Mesenteric fat pad (tissue), 1 donor: ENCODE data around the gene SPPL2B. TPM values are rescaled to one million over a fixed set of nuclear protein-coding genes. Genes with fewer than 3 reads are reported as not detected.
"Not testable (repeated sequence)": the region's sequence is repeated elsewhere in the genome, so short reads cannot be mapped to it uniquely, and the experiment has no call there.

Experiments used
- DNase-seq: peaks from one replicate; pipeline ENCODE4 v3.0.0-alpha.2; 2020; ENCODE audit warnings: low spot score
- total RNA-seq: library from RNA; stranded (reverse); fragmentation: NEBNext Ultra II Directional; extraction: Animal tissue kit (Norgen Biotek cat#: 25700); gene quantifications from one replicate; pipeline ENCODE4 v1.2.1, GENCODE V29; 2021
- donor health status: DM: yes; HTN: yes; CAD: no.

SPPL2B gene
- total RNA-seq, 1 donor from 2014 or later = 37.8 TPM

DNA sequence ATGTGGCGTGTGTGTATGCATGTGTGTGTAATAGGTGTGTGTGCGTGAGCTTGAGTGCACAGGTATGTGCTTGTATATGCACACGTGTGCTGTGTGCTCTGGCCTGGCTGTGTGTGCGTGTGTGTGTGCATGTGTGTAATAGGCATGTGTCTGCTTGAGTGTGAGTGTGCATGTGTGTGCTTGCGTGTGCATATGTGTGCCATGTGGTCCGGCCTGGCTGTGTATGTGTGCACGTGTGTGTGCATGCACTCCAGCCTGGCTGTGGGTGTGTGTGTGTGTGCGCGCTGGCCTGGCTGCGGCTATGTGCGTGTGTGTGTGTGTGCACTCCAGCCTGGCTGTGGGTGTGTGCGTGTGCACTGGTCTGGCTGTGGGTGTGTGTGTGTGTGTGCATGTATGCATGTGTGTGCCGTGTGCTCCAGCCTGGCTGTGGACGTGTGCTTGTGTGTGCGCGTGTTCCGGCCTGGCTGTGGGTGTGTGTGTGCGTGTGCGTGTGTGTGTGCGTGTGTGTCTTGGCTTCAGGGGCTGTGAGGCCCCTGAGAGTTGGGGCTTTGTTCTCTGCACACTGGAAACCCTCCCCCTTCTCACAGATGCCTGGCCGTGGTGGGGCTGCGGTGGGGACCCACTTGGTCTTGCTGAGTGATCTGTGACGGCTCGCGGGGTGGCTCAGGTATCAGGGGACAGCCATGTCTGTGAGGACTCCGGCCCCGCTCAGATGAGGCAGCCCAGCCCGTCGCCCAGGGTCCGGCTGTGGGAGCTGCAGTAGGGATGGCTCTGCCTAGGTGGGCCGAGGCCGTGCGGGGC lies 8.2 kb downstream of the SPPL2B start:
- no peak for DNase-seq

DNA sequence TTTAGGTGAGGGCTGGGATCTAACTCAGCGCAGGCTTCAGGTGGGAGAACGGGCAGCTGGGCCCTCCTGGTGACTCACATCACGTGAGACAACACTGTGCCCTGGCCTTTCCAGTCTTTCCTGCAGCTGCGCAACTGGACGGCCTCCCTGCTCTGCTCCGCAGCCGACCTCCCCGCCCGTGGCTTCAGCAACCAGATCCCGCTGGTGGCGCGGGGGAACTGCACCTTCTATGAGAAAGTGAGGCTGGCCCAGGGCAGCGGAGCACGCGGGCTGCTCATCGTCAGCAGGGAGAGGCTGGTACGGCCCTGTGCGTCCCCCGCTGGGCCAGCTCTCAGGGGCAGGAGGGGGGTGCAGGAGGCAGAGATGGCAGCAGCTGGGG lies 8.8 kb downstream of the SPPL2B start:
- DNase-seq = no peak

DNA sequence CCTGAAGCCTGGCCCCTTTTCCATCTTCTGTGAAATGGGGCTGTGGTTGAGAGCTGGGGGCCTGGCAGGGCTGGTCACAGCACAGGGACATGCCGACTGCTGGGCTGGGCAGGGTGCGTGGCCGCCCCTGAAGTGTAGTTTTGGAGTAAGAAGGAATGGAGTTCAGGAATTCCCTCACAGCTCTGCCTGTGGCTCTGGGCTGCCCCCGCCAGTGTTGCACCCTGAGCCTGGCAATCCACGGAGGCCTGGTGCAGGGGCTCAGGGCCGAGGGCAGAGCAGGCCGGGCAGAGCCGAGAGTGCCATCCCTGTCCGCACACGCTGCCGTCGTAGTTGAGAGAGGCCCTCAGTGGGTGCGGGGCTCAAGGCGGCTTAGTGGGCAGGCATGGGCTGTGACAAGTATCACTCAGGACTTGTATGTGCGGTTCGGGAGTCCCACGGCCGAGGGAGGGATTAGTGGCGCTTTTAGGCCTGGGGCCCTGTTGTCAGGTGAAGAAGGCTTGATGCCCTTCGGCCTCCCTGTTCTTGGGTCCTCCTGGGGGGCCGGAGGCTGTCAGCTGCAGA lies 9.7 kb downstream of the SPPL2B start:
- DNase-seq = no peak

DNA sequence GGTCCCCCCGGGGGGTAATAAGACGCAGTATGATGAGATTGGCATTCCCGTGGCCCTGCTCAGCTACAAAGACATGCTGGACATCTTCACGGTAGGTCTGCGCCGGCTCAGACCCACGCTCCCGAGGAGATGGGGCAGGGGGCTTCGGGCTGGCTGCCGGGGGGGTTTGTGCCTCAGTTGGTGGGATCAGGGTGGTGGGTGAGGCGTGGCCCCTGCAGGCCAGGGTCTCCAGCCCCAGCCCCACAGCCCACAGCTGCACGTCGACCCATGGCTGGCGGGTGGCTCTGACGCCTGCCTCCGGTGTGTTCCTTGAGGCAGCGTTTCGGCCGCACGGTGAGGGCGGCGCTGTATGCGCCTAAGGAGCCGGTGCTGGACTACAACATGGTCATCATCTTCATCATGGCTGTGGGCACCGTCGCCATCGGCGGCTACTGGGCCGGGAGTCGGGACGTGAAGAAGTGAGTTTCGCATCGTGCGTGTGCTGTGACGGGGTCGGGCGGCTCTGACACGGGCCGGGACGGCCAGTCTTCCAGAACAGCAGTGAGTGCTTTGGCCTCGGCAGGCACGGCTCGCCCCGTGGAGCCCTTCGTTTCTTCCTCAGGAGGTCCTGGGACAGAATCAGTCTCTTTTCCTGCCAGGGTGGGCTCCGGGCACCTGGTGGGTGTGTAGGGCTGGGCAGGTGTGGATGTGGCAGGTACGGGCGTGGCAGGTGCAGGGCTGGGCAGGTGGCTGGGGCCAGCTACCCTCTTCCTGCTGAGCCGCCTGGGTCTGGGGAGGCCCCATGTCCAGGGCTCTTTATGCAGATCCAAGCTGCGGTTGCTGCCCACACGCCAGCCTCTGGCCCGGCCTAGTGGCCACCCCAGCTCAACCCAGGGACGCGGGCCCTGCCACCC lies 10.5 kb downstream of the SPPL2B start:
- no peak for DNase-seq

DNA sequence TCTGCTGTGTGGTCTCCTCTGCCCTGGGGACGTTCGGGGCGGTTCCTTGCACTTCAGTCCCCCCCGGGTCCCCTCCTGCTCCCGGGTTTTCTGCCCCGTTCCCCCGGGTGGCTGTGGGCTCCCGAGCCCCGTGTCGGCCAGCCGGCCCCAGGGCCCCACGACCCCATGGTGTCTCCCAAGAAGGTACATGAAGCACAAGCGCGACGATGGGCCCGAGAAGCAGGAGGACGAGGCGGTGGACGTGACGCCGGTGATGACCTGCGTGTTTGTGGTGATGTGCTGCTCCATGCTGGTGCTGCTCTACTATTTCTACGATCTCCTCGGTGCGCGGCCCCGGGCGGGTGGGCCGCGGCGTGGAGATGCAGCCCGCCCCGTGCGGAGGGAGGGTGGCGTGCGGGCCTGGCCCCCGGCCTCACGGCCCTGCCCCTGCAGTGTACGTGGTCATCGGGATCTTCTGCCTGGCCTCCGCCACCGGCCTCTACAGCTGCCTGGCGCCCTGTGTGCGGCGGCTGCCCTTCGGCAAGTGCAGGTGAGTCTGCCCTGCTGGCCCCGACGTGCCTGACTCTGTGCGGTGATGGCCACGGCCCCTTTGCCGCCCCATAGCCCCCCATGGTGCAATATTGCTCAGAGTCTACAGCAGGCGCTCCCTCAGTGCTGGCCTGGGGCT lies 11.3 kb downstream of the SPPL2B start:
- no peak for DNase-seq

DNA sequence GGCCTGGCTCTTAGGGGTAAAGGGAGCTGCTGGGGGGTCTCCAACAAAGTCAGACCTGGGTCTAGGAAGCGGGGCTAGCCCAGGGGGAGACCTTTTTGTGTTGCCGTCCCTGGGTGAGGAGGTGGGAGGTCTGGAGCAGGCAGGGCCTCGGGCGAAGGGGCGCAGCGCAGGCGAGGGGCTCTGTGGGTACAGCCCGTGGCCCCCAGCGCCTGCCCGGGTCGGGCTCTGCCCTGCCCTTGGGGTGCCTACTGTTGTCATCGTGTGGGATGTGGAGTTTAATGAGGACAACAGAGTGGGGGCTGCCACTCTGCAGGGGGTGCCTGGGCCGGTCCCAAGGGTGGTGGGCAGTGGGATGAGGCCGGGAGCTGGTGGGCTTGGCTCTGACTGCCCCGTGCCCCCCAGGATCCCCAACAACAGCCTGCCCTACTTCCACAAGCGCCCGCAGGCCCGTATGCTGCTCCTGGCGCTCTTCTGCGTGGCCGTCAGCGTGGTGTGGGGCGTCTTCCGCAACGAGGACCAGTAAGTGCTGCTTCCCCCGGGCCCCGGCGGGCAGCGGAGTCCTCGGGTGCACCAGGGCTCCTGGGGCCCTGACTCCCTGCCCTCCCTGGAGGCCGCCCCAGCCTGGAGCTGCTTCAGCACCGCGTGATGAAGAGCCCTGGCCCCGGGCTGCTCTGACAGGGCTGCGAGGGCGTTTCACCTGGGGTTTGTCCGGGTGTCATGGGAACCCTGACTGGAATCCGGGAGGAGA lies 12.2 kb downstream of the SPPL2B start:
- DNase-seq = no peak

DNA sequence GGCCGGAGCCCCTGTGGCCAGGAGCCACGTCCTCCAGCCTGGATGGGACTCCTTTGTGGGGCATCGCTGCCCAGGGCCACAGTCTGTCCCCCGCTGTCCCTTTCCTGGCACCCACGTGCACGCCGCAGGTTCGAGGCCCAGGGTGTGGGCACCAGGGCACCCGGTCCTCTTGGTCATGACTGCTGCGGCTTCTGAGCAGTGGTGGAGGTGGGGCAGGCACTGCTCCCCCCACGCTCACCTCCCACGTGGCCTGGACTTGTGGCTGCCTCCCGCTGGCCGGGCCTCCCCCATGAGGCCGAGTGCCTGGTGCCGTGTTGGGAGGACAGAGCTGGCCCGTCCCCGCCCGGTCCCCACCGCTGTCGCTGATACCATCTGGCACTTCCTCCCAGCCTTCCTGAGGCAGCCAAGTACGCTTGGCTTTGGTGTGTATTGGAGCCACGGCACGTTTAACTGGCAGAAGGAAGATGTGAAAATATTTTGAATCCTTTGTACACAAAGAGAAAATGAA lies 12.8 kb downstream of the SPPL2B start:
- no peak for DNase-seq

DNA sequence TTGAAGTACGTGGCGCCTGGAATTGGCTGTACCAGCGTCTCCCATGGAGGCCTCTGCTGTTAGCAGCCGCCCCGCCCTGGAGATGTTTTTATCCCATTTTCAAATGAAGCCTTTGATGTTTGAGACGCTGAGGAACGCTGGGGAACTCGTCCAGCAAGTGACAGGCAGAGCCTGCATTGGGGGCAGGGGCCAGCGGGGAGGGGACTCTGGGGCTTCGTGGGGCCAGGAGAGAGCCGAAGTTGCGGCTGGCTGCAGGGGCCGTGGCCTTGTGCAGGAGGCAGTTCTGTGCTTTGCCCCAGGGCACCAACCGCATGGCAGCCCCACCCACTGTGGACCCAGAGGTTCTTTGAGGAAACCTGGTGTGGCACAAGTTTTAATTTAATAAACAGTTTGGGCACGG lies 13.5 kb downstream of the SPPL2B start:
- no peak for DNase-seq

DNA sequence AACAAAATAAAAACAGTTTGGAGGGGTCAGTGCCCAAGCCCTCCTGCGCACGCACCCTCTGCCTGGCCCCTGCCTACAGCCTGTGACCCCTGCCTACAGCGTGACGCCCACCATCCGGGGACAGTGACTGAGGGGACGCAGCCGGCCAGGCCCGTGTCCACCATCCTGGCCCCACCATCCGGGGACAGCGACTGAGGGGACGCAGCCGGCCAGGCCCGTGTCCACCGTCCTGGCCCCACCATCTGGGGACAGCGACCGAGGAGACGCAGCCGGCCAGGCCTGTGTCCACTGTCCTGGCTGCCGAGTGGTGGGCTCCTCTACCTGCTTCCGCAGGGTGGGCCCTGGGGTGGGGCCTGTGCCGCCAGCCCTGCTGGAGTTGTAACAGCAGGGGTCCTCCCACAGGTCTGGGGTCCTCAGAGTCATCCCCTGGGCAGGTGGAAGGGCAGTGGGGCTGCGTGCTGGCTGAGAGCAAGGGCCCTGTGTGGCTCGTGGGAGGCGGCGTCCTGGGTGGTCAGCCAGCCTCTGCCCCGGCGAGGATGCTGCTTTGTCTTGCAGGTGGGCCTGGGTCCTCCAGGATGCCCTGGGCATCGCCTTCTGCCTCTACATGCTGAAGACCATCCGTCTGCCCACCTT lies 14.3 kb downstream of the SPPL2B start:
- DNase-seq = no peak

DNA sequence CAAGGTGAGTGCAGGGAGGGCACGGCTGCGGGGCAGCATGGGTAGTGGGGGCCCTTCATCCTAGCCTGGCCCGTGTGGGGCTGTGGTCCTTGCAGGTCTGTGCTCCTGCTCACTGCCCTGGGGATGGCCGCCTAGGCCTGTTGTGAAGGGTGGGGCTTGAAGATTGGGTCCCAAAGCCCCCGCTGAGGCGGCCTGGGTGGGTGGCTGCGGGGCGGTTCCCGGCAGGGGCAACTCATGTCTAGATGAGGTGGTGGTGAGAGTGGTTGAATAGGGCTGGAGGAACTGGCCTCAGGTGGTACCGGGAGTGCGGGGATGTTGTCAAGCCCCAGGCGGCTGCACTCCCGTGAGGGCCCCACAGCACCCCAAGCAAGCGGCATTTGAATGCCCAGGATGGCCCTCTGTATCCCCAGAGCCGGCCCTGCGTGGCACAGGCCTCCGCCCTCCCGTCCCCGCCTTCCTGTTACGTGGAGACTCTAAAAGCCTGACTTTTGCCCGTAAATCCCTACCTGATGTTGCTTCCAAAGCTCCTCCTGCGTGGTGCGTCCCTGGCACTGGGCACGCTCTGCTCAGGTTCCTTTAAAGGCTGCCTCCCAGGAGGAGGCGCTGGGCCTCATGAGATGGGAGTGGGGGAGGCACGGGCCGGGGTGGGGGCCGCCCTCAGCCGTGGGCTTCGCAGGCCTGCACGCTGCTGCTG lies 15.0 kb downstream of the SPPL2B start:
- DNase-seq = no peak

DNA sequence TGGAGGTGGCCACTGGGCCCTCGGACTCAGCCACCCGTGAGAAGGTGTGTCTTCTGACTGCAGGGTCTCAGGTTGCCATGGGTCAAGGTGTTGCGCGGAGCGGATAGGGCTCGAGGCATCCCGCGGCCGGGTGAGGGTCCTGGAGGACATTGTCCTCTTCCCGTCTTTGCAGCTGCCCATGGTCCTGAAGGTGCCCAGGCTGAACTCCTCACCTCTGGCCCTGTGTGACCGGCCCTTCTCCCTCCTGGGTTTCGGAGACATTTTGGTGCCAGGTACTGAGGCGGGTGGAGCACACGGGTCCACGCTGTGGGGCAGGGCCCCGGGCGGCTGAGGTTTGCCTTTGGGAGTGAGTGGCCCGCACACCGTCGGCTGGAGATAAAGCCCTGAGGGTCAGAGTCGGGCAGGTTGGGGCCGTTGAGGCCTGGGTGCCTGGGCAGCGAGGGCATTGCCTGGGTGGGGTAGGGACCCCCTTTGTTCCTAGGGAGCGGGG lies 15.9 kb downstream of the SPPL2B start:
- DNase-seq = no peak

DNA sequence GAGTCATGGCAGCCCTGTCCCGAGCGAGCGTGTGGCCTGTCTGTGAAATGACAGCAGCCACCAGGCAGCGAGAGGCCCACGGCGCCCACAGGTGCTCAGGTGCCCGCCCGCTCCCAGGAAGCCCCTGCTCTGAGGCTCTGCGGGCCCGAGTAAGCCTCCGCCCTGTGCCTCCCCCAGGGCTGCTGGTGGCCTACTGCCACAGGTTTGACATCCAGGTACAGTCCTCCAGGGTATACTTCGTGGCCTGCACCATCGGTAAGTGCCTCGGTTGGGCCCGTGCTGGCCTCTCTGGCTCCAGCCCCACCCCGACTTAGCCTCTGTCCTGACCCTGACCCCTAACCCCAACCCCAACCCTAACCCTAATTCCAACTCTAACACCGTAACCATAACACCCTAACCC lies 16.6 kb downstream of the SPPL2B start:
- DNase-seq = no peak

DNA sequence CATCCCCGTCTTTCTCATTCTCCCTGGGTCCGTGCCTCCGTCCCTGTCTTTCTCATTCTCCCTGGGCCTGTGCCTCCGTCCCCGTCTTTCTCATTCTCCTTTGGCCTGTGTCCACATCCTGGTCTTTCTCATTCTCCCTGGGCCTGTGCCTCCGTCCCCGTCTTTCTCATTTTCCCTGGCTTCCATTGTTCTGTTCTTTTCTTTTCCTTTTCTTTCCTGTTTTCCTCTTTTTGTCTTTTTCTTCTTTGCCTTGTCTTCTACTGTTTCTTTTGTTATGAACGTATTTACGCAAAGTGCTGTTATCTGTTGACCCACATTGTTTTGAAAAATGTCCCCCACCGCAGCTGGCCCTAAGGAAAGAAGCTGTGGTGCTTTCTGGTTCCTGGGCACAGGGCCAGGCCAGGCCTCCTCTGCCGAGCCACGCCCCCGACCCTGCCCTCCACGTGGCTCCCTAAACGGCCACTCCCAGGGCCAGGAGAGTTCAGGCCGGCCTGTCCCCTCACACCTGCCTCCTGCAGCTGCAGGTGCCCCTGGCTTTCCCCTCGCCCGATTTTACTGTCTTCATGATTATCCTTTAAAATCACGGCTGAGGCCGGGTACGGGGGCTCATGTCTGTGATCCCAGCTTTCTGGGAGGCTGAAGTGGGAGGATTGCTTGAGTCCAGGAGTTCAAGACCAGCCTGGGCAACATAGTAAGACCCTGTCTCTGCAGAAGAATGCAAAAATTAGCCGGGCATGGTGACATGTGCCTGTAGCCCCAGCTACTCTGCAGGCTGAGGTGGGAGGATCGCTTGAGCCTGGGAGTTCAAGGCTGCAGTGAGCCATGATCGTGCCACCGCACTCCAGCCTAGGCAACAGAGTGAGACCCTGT lies 17.5 kb downstream of the SPPL2B start:
- no peak for DNase-seq

DNA sequence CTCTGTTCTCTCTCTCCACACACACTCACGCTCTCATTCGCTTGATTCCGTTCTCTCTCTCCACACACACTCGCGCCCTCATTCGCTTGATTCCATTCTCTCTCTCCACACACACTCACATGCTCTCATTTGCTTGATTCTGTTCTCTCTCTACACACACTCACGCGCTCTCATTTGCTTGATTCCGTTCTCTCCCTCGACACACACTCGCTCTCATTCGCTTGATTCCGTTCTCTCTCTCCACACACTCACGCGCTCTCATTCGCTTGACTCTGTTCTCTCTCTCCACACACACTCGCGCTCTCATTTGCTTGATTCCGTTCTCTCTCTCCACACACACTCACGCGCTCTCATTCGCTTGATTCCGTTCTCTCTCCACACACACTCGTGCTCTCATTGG lies 21.3 kb downstream of the SPPL2B start:
- not testable (repeated sequence) for DNase-seq

DNA sequence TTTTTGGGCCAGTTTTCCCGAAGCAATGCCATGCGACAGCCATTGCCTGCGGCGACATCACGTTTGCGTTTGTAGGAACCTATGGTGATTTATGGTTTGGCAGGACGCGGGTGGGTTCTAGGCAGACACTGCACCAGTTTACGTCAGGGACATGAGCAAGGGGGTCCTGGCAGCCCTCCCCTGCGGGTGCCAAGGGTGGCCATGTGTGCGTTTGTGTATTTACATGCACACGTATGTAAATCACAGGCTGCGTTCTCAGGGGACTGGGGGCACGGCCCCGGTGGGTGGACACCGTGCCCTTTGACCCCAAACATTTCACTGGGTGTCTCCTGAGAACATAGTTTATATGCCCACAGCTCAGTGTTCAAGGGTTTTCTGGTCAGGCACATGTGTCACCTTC lies 22.2 kb downstream of the SPPL2B start:
- no peak for DNase-seq

DNA sequence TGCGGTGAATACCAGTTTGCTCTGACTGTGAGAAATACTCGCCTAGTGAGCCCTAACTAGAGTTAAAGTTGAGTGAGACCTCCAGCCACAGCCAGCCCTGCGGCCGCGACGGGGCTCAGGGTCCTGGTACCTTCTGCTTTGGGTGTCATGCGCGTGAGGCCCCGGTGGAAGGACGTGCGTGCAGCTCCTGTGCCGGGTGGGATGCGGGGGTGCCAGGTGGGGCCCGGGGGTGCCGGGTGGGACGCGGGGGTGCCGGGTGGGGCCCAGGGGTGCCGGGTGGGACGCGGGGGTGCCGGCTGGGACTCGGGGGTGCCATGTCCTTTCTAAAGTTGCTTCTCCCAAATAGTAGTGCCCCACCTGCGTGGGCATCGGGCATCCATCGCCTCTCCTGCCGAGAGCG lies 23.1 kb downstream of the SPPL2B start:
- DNase-seq = no peak

DNA sequence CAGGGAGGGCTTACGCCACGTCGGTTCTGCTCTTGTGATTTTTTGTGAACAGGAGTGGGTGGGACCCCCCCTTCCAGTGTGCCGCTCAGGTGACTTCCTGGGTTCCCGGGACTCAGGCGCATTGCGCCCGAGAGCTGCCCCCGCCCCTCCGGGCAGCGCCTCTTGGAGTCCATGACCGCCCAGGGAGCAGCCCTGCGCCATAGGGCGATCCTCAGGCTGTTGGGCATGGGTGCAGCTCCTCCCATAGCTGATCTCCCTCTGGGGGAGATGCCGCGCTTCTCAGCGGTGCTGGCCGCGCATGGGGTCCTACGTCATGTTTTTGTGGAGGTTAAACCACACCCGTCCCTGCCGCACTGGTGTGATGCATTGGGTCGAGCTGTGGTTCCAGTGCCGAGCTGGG lies 23.6 kb downstream of the SPPL2B start:
- no peak for DNase-seq

DNA sequence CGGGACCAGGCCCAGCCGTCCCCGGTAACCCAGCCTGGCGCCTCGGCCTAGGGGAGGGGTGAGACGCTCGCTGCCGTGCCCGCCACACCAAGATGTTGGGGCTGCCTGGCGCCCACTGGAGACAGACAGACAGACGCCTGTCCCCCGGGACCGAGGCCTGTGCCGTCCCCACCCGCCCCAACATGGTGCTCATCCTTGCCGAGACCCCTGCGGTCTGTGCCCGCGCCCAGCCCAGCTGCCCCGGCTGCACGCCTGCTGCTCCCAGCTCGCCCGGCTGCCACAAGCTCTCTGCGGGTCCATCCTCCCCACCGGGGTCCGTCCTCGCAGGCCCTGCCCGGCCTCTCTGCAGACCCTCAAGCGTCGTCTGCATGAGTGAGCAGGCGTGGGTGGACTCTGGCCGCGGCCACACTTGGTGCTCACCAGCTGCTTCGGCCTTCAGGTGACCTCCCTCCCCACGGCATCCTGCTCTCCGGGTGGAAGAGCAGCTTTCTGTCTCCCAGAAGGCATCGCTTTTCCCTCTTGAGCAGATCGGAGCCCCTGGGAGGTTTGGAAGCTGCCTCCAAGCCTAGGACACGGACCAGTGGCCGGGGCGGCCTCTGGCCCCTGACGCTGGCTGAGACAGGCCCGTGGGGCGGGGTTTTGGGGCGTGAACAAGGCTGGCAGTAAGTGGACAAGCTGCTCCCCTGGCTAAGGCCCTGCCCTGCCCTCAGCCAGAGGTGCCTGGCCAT lies 24.8 kb downstream of the SPPL2B start:
- no peak for DNase-seq
